NCI-H524 (cell line): ENCODE results near the gene LHFPL6.

Source experiments
- DNase-seq, 2 experiments: peaks; one replicate each; lab custom pipeline; 2025; lab: John Stamatoyannopoulos, UW

Gene LHFPL6

GRCh38 chr13:39379667-39380655 is 223.0 kb downstream of the LHFPL6 start:
- DNase-seq: no peak

GRCh38 chr13:39379118-39379517 is 223.9 kb downstream of the LHFPL6 start:
- DNase-seq: no peak

DNA sequence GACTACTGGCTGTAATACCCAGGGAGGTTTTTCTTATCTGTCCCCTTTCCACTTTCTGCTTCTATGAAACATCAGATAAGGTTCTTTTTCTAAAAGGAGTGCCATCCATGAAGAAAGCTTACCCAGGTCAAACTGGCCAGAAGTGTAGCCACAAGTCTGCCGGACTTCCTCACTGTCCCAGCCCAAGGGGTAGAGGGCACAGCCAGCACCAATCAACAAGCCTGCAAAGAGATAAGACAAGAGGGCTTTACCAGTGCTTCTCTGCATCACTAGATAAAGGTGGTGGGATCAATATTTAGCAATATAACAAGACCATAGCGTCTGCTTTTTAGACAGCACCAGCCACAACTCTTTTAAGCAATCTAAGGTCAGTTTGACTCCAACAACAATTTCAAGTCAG is 224.7 kb downstream of the LHFPL6 start:
- no peak for DNase-seq

DNA sequence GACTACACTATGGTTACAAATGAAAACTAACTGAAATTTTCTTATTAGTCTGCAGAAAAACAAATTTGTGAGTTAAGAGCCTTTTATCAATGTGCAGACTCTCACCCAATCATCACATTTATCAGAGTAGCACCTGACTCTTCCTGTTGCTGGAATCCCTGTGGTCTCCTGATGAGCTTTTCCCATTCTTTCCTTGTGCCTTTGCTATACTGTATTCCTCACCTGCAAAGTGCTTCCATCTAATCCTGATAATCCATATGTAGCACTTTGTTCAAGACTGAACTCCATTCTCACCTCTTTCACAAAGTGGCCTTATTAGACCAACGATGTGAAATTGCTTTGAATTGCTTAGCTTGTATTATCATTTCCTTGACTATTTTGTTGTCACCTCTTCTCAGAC is 225.3 kb downstream of the LHFPL6 start:
- no peak for DNase-seq

- no peak for DNase-seq
These were observed 226.9 kb downstream of the LHFPL6 start for GRCh38 chr13:39376076-39376475.

DNA sequence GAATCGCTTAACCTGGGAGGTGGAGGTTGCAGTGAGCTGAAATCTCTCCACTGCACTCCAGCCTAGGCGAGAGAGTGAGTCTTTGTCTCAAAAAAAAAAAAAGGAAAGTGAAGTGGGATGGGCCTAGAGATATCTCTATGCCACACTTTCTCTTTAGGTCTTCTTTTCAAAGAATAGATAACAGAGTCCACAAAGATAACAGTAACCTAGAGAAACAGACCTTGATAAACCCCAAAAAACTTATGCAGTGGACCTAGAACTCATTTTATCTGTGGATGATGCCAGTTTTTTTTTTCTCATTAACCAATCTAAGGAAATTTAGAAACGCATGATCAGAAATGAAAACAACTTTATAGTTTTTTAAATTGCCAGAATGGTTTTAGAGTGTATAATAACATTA is 227.4 kb downstream of the LHFPL6 start:
- no peak for DNase-seq

- no peak for DNase-seq
These were observed 228.2 kb downstream of the LHFPL6 start for GRCh38 chr13:39374741-39375189.

DNA sequence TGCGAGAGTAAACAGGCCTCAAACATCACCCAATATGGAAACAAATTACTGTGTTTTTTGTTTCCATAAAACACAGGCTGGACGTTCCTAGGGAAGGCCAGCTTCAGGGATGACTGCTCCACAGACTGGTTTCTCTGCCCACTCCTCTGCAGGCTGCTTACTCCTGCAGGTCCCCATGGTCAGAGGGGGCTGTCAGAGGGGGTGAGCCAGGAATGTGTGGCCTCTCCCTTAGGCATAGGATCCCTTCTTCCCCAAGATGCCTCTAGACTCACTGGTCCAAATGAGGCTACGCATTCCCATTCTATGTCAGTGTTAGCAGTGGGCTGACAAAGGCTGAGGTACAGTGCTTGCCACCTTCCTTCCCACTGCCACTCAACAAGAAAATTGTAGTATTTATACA is 229.8 kb downstream of the LHFPL6 start:
- no peak for DNase-seq

DNA sequence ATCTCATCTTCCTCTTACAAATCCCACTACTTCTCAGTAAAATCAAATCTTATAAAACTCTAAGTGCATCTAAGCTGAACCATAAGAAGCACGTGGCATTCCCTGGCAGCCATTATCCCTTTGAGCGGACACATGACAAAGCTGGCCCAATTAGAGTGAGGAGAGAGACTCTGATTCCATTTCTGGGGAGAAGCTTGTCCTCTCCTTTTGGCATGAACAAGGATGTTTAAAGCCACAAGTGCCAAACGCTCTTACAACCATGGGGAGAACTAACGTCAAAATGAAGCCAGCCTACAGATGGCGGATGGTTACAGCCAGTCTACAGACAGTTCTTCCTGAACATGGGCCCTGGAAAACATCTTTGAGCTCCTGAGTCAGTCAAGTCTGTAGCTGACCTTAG is 231.3 kb downstream of the LHFPL6 start:
- no peak for DNase-seq

DNA sequence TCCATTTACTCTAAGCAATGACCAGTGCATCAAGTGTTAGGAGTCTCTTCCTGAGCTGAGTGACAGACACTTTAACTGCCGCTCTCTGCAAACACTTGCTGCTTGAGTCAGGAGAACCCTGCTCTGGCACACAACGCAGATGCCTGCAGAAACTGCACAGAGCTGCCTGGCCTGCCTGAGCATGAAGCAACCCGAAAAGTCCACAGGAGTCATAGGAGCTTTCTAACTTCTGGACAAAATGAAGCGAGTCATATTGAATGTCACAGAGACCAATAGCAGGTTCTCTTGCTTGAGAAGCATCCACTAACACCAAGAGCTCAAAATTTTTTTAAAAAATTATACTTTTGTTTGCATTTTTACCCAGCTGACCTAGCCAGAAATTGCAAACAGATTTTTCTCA is 232.4 kb downstream of the LHFPL6 start:
- no peak for DNase-seq

DNA sequence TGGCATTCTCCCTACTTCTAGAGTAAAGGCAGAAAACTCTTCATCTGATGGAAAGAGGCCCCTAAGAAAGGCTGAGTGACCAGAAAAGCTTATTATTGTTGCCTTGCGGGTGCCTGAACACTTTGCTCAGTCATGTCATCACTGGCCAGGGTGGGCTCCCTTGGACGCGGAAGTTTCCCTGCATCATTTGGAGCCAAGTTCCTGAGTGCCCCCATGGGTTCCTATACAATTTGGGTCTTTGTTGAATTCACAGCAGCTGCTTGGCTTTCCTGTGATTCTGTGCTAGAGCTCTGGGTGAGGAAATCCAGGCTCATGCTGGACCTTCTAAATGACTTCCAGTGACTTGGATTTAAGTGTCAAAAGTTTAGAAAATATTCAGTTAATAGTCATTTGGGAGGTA is 232.9 kb downstream of the LHFPL6 start:
- DNase-seq: no peak

- no peak for DNase-seq
These were observed 233.7 kb downstream of the LHFPL6 start for GRCh38 chr13:39369161-39369890.

- no peak for DNase-seq
These were observed 237.1 kb downstream of the LHFPL6 start for GRCh38 chr13:39365879-39366278.

GRCh38 chr13:39364947-39365468 is 238.0 kb downstream of the LHFPL6 start:
- DNase-seq: no peak

DNA sequence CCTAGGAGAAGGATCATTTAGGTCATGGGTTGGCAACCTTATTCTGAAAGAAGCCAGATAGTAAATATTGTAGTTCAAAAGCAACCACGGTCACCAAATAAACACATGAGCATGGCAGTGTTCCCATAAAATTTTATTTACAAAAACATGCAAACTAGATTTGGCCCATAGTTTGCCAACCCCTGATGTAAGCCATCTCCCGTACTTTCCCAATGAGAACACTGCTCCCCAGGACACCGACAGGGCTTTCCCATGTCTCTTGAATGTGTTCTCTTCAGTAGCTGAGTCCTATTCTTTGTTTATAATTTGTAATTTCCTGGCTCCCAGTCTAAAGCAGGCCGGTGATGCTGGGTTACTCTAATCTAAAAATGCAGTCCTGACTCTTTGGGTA is 239.6 kb downstream of the LHFPL6 start:
- DNase-seq: no peak

GRCh38 chr13:39362652-39363381 is 240.2 kb downstream of the LHFPL6 start:
- DNase-seq: peak in 1 of 2 experiments; percentile 31

DNA sequence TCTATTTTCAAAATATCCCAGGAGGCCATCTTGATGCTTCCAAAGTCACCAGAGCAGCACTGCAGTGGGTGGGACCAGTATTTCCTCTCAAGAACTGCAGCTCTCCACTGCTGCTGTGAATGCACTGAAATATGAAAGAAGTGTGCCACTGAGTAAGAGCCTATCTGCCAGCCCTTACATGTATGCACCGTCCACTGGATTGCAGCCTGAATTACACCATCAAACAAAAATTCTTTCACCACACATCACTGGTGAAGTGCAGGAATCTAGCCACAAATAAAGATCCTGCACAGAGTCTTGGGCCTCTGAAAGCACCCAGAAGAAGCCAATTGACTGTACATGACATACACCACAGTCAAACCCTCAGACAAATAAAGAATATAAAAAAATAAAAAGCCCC is 249.0 kb downstream of the LHFPL6 start:
- DNase-seq: no peak

- DNase-seq: no peak
These were observed 252.5 kb downstream of the LHFPL6 start for GRCh38 chr13:39350461-39350881.

GRCh38 chr13:39349391-39349960 is 253.5 kb downstream of the LHFPL6 start:
- DNase-seq: no peak

DNA sequence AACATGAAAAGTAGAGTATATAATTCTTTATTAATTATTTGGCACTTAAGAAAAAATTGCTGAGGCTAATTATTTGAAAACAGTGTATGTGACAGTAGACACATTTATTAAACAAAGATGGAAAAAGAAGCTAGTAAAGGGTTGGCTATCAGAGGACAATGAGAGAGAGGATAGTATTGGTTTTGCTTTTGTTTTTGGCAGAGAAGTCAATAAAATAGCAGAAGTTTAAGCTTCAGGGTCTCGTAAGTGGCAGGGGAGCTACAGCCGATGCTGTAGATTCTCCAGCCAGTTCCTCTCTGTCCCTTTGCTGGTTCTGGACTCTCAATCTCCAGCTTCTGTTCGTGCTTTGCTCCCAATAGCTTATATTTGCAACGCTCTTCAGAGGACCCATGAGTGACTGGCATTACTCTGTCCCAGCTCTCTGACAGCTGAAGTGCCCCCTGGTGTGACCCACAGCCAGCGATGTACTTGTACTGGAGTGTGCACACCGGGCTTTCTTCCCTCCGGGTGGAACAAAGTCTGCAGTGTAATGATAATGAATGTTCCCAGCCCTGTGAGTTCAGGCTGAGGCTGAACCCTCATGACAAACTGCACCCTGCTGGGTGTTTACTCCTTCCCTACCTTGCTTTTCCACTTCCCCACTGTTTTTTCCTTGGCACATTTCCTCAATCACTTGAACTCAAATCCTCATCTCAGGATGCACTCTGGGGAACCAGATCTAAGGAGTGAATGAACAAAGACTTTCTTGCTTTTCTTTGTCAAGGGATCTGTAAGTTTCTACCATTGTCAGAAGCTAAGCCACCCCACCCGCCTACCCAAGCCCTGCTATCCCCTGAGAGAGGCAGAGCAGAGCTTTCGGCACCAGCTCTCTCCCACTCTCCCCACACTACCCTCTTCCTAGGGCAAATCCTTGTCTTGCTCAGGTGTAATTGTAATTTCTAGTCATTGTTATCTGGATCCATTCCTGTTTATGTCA is 254.8 kb downstream of the LHFPL6 start:
- DNase-seq: no peak

- no peak for DNase-seq
These were observed 257.0 kb downstream of the LHFPL6 start for GRCh38 chr13:39345982-39346381.
